HL-60/S4 treated with retinoic acid at 250 ng/mL for 4 days and 3 days (cell line): ENCODE measurements around the gene APBB1IP.
"Not testable (repeated sequence)": the region's sequence is repeated elsewhere in the genome, so short reads cannot be mapped to it uniquely, and the experiment has no call there.

Source experiments
- in situ Hi-C: fragments of 300-500 bp; cut with MboI; formaldehyde crosslinking; loops from 2 replicates; pipeline ENCODE4 v1.7.0; 2022; ENCODE audit warnings: low sequenced_read_pairs

APBB1IP gene

GRCh38 chr10:26504429-26504828, 66.3 kb downstream of the APBB1IP start:
- in situ Hi-C loops = not testable (repeated sequence)

- in situ Hi-C loops = no loop called here
Measured at GRCh38 chr10:26505491-26505890, 67.3 kb downstream of the APBB1IP start.

GRCh38 chr10:26506736-26507135, 68.6 kb downstream of the APBB1IP start:
- in situ Hi-C loops = no loop called here

DNA sequence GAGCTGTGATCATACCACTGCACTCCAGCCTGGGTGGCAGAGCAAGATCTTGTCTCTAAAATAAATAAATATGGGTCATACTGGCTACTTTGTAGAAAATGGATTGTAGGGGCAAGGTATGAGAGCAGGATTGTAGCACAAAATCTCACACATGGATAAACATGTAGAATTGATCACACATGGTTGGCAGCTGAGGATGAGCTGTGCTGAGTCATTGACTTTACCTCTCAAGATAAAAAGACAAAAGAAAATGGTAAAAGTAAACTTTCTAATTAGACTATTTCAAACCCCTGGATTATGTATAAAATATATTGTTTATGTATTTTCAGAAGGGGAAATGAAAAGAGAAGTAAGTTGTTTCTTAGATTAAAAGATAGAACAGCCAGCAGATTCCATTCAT, 69.3 kb downstream of the APBB1IP start:
- in situ Hi-C loops = no loop called here

GRCh38 chr10:26508016-26508415, 69.9 kb downstream of the APBB1IP start:
- in situ Hi-C loops = no loop called here

DNA sequence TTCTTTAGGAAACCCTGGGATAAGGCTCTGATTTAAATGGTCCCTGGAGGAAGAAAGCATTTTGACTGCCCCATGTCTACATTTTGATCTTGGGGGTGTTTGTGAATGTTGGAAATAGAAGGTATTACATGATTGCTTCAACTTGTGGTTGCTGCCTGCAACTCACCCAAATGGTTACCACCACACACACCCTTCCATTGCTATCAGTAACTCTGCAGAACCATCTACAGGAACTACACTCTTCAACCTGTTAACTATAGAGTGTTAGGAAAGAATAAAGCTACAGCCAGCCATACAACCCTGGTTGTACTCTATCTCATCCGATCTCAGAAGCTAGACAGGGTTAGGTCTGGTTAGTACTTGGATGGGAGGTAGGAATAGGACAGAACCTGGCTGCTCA, 71.2 kb downstream of the APBB1IP start:
- in situ Hi-C loops = no loop called here

- in situ Hi-C loops = no loop called here
Measured at GRCh38 chr10:26513101-26513500, 75.0 kb downstream of the APBB1IP start.

DNA sequence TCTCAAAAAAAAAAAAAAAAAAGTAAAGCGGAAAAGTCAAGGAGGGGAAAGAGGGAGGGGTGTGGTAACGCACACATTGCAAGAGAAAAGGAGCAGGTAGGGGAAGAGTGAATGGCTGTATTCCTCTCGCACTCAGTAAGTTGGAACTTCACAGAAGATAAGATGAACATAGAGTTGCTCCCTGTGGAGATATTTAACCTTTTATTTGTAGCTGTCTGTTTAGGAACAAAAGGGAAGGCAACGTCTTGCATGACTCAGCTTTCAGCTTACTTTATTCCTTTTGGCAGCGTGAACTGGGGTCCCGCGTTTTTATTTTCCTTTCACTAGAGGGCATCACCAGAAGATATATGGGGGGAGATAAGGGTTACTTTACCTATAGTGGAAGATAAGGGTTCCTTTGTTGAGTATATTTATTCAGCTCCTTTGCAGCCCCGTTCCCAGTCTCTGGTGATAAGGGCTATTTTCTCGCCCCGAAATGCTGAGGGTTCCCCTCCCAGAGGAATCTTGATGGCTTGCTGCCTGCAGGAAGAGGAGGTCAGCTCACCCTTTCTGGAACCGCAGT, 78.5 kb downstream of the APBB1IP start:
- in situ Hi-C loops = no loop called here

DNA sequence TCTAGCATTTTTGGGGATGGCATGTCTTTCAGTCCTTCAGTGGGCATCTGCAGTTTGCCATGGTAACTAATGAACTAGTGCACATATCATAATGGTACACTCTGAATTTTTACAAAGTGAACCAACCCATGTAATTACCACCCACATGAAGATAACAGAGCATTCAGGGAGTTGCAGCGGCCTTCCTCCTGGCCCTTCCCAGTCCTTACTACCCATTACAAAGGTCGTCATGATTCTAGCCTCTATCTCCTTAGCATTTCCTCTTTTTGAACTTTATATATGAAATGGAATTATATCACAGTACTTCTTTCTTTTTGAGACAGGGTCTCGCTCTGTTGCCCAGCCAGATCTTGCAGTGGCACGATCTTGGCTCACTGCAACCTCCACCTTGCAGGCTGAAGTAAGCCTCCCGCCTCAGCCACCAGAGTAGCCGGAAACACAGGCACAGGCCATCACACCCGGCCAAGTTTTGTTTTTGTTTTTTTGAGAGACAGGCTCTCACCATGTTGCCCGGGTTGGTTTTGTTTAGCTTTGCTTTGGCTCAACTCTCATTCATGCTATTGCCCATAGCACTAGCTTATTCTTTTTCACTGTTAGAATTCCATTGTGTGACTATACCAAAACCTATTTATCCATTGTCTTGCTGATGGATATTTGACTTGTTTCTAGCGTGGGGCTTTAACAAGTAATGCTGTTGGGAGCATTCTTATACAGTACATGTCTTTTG, 79.2 kb downstream of the APBB1IP start:
- in situ Hi-C loops = no loop called here

GRCh38 chr10:26519803-26520202, 81.7 kb downstream of the APBB1IP start:
- in situ Hi-C loops = no loop called here

DNA sequence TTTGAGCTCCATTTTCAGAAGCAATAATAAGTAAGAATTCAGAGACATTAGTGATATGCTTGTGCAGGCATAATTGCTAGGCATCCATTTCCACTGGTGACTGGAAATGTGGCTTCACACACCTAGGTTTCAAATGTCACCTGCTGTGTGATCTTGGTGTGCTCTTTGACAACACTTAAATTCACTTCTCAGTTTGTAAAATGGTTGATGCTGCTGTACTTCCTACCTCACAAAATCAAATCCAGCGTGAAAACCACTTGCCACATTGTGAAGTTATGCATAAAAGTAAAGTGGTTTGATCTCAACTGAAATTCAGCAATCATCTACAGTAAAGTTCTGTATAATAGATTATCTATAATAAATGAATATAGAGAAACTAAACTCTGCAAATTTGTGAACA, 82.4 kb downstream of the APBB1IP start:
- in situ Hi-C loops = no loop called here

DNA sequence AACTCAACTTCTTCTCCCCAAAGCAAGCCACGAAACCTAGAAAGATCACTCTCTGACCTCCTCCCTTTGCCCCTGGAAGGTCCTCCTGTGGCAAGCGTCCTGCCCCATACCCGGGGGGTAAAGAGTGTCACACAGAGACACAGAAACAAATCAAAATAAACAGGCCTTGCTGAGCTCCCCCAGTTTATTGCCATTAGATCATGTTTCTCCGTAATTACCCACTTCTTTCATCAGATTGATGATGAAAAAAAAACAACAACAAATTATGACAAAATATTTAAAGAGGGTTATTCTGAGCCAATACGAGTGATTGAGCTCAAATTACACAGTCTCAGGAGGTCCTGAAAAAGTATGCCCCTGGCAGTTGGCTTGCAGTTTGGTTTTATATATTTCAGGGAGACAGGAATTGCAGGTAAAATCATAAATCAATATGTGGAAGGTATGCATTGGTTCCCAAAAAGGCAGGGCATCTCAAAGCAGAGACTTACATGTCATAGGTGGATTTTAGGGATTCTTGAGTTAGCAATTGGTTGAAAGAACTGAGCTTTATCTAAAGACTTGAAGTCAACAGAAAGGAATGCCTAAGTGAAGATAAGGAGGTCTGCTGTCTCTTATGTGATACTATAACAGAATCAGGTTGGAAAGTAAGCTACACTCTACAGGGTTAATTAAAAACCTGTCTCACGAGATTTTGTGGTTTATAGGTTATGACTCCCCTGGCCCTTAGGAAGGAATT, 86.2 kb downstream of the APBB1IP start:
- in situ Hi-C loops = no loop called here

DNA sequence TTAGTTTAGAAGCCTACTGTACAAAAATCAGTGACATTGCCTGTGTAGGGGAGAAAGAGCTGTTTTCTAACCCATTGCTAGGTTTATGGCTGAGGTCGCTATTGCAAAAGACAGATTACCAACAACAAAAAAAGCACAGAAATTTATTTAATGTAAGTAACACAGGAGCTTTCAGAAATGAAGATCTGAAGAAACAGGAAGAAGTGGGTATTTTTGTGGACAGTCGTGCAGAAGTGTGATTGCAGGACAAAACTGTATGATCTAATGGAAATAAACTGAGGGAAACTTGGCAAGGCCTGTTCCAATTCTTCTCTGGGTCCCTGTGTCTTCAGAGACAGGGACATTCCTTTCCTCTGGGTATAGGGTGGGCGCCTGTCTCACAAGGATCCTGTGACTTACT, 87.4 kb downstream of the APBB1IP start:
- in situ Hi-C loops = no loop called here

DNA sequence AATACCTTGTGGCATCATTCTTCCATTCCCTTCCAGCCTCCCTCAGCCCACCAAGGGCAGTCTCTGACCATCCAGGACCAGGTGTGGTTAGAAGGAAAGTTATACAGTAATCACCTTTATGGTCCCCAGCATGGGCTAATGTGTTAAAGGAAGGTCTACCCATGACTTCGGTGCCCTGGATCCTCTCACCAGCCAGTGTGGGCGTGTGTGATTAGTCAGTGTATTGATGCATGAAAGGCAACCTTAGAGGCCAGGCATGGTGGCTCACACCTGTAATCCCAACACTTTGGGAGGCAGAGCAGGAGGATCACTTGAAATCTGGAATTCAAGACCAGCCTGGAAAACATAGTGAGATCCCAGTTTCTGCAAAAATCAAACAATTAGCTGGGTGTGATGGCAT, 88.9 kb downstream of the APBB1IP start:
- in situ Hi-C loops = no loop called here

- in situ Hi-C loops = no loop called here
Measured at GRCh38 chr10:26528048-26528447, 89.9 kb downstream of the APBB1IP start.

- in situ Hi-C loops = no loop called here
Measured at GRCh38 chr10:26528715-26529393, 90.7 kb downstream of the APBB1IP start.

DNA sequence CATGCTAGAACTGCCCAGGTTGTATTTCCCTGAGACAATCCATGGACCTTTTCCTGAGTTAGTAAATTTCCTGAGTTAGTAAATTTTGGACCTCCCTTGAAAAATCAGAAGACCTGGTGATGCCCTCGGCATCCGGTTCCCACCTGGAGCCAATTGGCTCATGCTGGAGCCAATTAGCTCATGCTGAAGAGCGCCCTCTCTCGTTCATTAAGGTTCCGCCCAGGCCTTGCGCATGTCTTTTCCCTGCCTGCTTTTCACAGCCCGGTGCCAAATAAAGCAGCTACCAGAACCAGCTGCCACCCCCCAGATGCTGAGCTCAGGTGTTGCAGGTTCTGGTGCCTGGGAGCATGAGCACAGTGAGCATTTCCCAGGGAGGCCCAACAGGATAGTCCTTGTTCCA, 96.2 kb downstream of the APBB1IP start:
- in situ Hi-C loops = no loop called here

DNA sequence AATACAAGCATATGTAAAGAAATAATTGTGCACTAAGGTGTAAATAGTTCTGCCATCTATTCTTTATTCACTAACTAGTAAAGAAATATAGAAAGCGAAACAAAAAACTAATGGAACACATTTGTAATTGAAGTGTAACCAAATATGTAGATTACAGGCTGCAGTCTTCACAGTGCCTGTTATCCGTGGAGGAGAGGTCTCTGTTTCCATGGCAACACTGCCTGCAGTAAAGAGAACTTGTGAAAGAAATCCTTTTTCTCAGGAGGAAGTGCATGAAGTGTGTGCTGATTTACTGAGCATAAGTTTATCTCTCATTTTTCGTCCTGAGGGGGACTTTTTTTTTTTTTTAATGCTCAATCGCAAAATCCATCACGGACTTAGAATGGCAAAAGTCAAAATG, 102.5 kb downstream of the APBB1IP start:
- in situ Hi-C loops = no loop called here

DNA sequence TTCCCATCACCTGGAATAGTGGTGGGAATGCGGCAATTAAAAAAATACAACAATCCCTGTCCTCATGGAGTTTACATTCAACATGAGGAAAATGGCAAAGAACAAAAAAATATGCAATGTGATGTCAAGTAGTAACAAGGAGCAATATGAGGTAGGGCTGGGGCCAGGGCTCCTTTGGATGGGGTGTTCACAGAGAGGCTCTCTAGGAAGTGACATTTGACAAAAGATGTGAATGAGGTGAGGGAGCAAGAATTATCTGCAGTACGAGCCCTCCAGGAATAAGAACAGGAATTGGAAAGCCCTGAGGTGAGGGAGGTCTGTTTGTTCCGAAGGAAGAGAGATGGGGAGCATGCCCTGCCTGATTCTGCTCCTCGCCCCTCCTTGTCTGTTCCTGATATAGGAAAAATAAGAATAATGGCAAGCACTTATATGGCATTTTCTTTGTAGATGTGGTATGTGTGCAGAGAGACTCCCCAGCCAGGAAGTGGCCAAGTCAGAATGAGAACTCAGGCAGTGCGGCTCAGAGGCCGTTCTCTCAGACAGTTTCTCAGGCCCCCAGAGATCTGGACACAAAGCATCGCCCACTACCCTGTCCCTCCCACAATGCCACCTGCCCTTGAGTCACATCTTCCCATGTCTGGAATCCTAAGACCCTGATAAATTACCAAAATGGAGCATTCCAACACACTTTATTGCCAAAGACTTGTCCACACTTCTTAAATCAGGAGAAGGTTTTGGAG, 105.6 kb downstream of the APBB1IP start:
- in situ Hi-C loops = no loop called here

DNA sequence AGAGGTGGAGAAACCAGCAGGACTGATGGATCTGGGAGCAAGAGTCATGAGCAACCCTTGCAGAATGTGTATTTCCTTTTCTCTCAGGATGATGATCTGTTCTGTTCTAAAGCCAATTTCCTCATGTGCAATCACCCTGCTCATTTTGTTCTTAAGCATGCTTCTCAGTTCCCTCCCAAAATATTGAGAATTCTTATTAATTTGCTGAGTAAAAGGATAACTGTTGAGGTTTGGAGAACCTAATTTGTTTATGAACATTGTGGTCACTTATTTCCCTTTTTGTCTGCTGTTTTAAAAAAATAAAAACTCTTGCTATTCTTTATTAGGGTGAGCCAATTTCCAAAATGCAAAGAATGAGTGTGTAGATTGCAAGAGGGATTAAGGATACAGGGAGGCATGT, 106.8 kb downstream of the APBB1IP start:
- in situ Hi-C loops = no loop called here
